Liver (tissue), 9 donors: ENCODE results near the gene NDUFB7. TPM values are rescaled to one million over a fixed set of nuclear protein-coding genes. Genes with fewer than 3 reads are reported as not detected.

Experiments used
- DNase-seq: peaks from one replicate; pipeline ENCODE4 v3.0.0-alpha.2; 2017; ENCODE audit warnings: low spot score
- H3K27ac ChIP-seq, 2 donors: one replicate each; pipeline ENCODE4 v1.7.0; 2013; ENCODE audit warnings: inconsistent platforms in 2 of 2, low read length in 2 of 2, control low read depth in 1 of 2, low read depth in 1 of 2, mild to moderate bottlenecking in 1 of 2
- H3K27me3 ChIP-seq, 4 donors: one replicate each; pipeline versions ENCODE4 v1.6.1 to v1.7.0; 2013; ENCODE audit warnings: low read length in 3 of 4, inconsistent platforms in 1 of 4, mild to moderate bottlenecking in 1 of 4, moderate library complexity in 1 of 4; ENCODE audit not compliant: control insufficient read depth in 4 of 4, insufficient read depth in 4 of 4
- H3K36me3 ChIP-seq, 4 donors: one replicate each; pipeline versions ENCODE4 v1.6.1 to v1.7.0; 2013; ENCODE audit warnings: low read length in 3 of 4, mild to moderate bottlenecking in 3 of 4, low read depth in 1 of 4, moderate library complexity in 1 of 4; ENCODE audit not compliant: control insufficient read depth in 4 of 4, insufficient read depth in 3 of 4
- H3K4me1 ChIP-seq, 4 donors: one replicate each; pipeline versions ENCODE4 v1.6.1 to v1.7.0; 2013; ENCODE audit warnings: low read length in 3 of 4, mild to moderate bottlenecking in 3 of 4, moderate library complexity in 1 of 4; ENCODE audit not compliant: control insufficient read depth in 4 of 4, insufficient read depth in 4 of 4
- H3K4me3 ChIP-seq, 3 donors: one replicate each; pipeline versions ENCODE4 v1.6.1 to v1.7.0; 2013; ENCODE audit warnings: low read length in 3 of 3, control low read depth in 1 of 3, low read depth in 1 of 3, mild to moderate bottlenecking in 1 of 3
- H3K9ac ChIP-seq, 2 donors: one replicate each; pipeline ENCODE4 v1.7.0; 2013; ENCODE audit warnings: low read length in 2 of 2, mild to moderate bottlenecking in 2 of 2, moderate library complexity in 2 of 2, control low read depth in 1 of 2, low read depth in 1 of 2
- H3K9me3 ChIP-seq, 4 donors: one replicate each; pipeline versions ENCODE4 v1.6.1 to v1.7.0; 2013; ENCODE audit warnings: low read length in 3 of 4; ENCODE audit not compliant: control insufficient read depth in 4 of 4
- ATF3 ChIP-seq: IDR thresholded peaks from 2 replicates; pipeline ENCODE4 v1.6.1; 2016; ENCODE audit warnings: antibody characterized with exemption
- EGR1 ChIP-seq, 2 donors: IDR thresholded peaks; 2 replicates each; pipeline ENCODE4 v1.6.1; 2016 to 2018; ENCODE audit warnings: antibody characterized with exemption in 2 of 2, low read depth in 2 of 2
- FOXA1 ChIP-seq: IDR thresholded peaks from 2 replicates; pipeline ENCODE4 v1.6.1; 2016; ENCODE audit warnings: antibody characterized with exemption
- GABPA ChIP-seq, 2 donors: IDR thresholded peaks in 1 of 2; conservative IDR thresholded peaks in 1 of 2; 2 replicates each; pipeline ENCODE4 v1.6.1; 2016; ENCODE audit warnings: antibody characterized with exemption in 2 of 2, mild to moderate bottlenecking in 1 of 2, moderate library complexity in 1 of 2
- HNF4A ChIP-seq, 2 donors: conservative IDR thresholded peaks; 2 replicates each; pipeline ENCODE4 v1.6.1; 2016; ENCODE audit warnings: antibody characterized with exemption in 2 of 2, mild to moderate bottlenecking in 2 of 2
- NR2F2 ChIP-seq: IDR thresholded peaks from 2 replicates; pipeline ENCODE4 v1.6.1; 2016; ENCODE audit warnings: antibody characterized with exemption
- RAD21 ChIP-seq, 2 donors: IDR thresholded peaks; 2 replicates each; pipeline ENCODE4 v1.6.1; 2016; ENCODE audit warnings: antibody characterized with exemption in 2 of 2, mild to moderate bottlenecking in 2 of 2
- REST ChIP-seq: IDR thresholded peaks from 2 replicates; pipeline ENCODE4 v1.6.1; 2016; ENCODE audit warnings: antibody characterized with exemption, mild to moderate bottlenecking
- RXRA ChIP-seq, 2 donors: IDR thresholded peaks; 2 replicates each; pipeline ENCODE4 v1.6.1; 2017 to 2018; ENCODE audit warnings: antibody characterized with exemption in 2 of 2, mild to moderate bottlenecking in 1 of 2
- SP1 ChIP-seq: IDR thresholded peaks from 2 replicates; pipeline ENCODE4 v1.6.1; 2018; ENCODE audit warnings: antibody characterized with exemption, mild to moderate bottlenecking
- TAF1 ChIP-seq: conservative IDR thresholded peaks from 2 replicates; pipeline ENCODE4 v1.6.1; 2016; ENCODE audit warnings: antibody characterized with exemption, mild to moderate bottlenecking
- YY1 ChIP-seq: IDR thresholded peaks from 2 replicates; pipeline ENCODE4 v1.6.1; 2016; ENCODE audit warnings: antibody characterized with exemption, mild to moderate bottlenecking
- WGBS: extraction: QIAGEN DNeasy Blood & Tissue Kit; methylation state at CpG from one replicate; pipeline ENCODE4 v1.1.7; 2013; 5-methylcytosine and 5-hydroxymethylcytosine counted together
- polyA plus RNA-seq, 2 donors: library from polyadenylated mRNA; stranded (reverse) in 1 of 2; unstranded in 1 of 2; fragments of 200-250 nt in 1 of 2; fragments of >200 nt in 1 of 2; fragmentation: Nextera tagmentation in 1 of 2; extraction: Ambion mirVana in 1 of 2; gene quantifications; one replicate each; pipeline versions ENCODE4 v1.2.1 to v1.2.3, GENCODE V29; 2013 to 2015
- total RNA-seq, 2 donors: library from RNA; depleted of rRNA; stranded (reverse); fragments of >200 nt; gene quantifications; one replicate each; pipeline ENCODE4 v1.2.3, GENCODE V29; 2014
- TF ChIP-seq, protein P1 (sequence below): IDR thresholded peaks from 2 replicates; pipeline ENCODE4 v1.6.1; 2016; ENCODE audit warnings: antibody characterized with exemption
- TF ChIP-seq, protein P2 (sequence below): fragments of 150-350 bp; IDR thresholded peaks from 2 replicates; pipeline ENCODE4 v1.5.1; 2017; ENCODE audit warnings: improper control_type of control experiment, low read depth, low read length; ENCODE audit not compliant: missing input control
- TF ChIP-seq, protein P3 (sequence below): IDR thresholded peaks from 2 replicates; pipeline ENCODE4 v1.6.1; 2016; ENCODE audit warnings: antibody characterized with exemption
- donor health status: healthy.
- donor health status: healthy.
- donor health status: healthy.
- donor health status: healthy.
- donor health status: healthy.

Gene NDUFB7
- total and polyA plus RNA-seq, 4 donors, result 110 to 293 (median 252) TPM

DNA sequence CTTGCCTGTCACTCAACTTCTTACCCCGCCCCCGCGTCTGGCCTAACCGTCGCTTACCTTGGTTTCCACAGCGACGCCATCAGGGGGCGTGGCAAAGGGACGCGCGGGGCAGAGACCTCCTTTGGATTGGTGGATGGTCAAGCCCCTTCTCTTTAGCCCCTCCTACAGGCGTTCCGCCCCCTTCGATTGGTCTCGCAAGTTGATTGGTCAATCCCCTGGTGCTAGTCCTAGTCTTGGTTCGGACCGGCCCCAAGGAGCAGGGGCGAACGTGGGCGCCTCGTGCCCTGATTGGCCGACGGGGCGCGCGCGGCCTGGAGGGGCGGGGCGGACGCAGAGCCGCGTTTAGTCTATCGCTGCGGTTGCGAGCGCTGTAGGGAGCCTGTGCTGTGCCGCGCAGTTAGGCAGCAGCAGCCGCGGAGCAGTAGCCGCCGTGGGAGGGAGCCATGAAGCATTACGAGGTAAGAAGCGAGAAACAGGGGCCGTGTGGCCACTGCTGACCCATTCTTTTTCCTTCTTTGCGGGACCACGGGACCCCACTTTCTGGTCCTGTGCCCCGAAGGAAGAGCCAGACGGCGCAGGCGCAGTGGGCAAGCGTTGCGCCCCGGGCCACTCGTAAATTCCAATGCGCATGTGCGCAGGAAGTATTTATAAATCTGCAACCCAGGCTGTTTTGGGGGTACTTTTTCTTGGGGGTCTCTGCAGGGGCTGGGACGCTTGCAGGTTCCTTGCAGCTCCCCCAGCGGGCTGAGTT lies 42.4 kb downstream of the NDUFB7 start, which contains the start of gene TECR:
TECR (plus strand) TSS at position 341 of the 751 bp plus-strand sequence; CDS start at position 444, 103 bp downstream.
- peak within 1 kb of the TSS; percentile 60 to 99 (median 76) for H3K4me3 ChIP-seq
- TF ChIP-seq SP1 (peak; percentile 94), RAD21 (IDR thresholded peaks at IDR 0.05) (peak in 1 of 2 donors; percentile 7), TAF1 (peak; percentile 86), YY1 (peak; percentile 66), FOXA1 (peak; percentile 19), NR2F2 (no peak), EGR1 (IDR thresholded peaks at IDR 0.05; ENCODE audit: low read depth in 2 of 2) (peak; percentile 97 to 99), REST (peak; percentile 81), RXRA (IDR thresholded peaks at IDR 0.05) (peak in 1 of 2 donors; percentile 34), HNF4A (conservative IDR thresholded peaks at IDR 0.05) (peak in 1 of 2 donors; percentile 19), GABPA (IDR thresholded peaks at IDR 0.05 in 1 of 2, conservative IDR thresholded peaks at IDR 0.05 in 1 of 2) (peak in 1 of 2 donors; percentile 63), ATF3 (no peak)
- TF ChIP-seq, protein P1, sequence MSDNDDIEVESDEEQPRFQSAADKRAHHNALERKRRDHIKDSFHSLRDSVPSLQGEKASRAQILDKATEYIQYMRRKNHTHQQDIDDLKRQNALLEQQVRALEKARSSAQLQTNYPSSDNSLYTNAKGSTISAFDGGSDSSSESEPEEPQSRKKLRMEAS, result peak; percentile 42
- TF ChIP-seq, protein P2, sequence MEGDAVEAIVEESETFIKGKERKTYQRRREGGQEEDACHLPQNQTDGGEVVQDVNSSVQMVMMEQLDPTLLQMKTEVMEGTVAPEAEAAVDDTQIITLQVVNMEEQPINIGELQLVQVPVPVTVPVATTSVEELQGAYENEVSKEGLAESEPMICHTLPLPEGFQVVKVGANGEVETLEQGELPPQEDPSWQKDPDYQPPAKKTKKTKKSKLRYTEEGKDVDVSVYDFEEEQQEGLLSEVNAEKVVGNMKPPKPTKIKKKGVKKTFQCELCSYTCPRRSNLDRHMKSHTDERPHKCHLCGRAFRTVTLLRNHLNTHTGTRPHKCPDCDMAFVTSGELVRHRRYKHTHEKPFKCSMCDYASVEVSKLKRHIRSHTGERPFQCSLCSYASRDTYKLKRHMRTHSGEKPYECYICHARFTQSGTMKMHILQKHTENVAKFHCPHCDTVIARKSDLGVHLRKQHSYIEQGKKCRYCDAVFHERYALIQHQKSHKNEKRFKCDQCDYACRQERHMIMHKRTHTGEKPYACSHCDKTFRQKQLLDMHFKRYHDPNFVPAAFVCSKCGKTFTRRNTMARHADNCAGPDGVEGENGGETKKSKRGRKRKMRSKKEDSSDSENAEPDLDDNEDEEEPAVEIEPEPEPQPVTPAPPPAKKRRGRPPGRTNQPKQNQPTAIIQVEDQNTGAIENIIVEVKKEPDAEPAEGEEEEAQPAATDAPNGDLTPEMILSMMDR, result no peak
- TF ChIP-seq, protein P3, sequence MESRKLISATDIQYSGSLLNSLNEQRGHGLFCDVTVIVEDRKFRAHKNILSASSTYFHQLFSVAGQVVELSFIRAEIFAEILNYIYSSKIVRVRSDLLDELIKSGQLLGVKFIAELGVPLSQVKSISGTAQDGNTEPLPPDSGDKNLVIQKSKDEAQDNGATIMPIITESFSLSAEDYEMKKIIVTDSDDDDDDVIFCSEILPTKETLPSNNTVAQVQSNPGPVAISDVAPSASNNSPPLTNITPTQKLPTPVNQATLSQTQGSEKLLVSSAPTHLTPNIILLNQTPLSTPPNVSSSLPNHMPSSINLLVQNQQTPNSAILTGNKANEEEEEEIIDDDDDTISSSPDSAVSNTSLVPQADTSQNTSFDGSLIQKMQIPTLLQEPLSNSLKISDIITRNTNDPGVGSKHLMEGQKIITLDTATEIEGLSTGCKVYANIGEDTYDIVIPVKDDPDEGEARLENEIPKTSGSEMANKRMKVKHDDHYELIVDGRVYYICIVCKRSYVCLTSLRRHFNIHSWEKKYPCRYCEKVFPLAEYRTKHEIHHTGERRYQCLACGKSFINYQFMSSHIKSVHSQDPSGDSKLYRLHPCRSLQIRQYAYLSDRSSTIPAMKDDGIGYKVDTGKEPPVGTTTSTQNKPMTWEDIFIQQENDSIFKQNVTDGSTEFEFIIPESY, result no peak
- H3K27me3 ChIP-seq, result no peaks in the 10 kb centered on the region
- peaks cover 0 to 18% (median 6%) of the 10 kb centered on the region in 4 donors for H3K4me1 ChIP-seq
- DNase-seq, result peak; percentile 100
- no peaks in the 10 kb centered on the region for H3K9me3 ChIP-seq
- H3K9ac ChIP-seq, result peak within 1 kb of the TSS; percentile 74 to 94
- no peaks in the 10 kb centered on the region for H3K36me3 ChIP-seq
- H3K27ac ChIP-seq, result peak within 1 kb of the TSS; percentile 80 to 97
- WGBS, result under 1% methylated on average over 59 of the region's 59 CpGs
